Sigmoid colon (tissue), 4 donors: ENCODE data around the gene MACROD2.

Experiments
- CTCF ChIP-seq, 4 experiments: fragments of 450-650 bp in 3 of 4; fragments of 200-600 bp in 1 of 4; IDR thresholded peaks; one replicate each; pipeline ENCODE4 v1.5.1; 2016 to 2019; ENCODE audit warnings: antibody characterized with exemption in 4 of 4, mild to moderate bottlenecking in 3 of 4, moderate library complexity in 2 of 4
- POLR2A ChIP-seq, 2 donors: fragments of 450-650 bp; IDR thresholded peaks; one replicate each; pipeline ENCODE4 v1.6.1; 2016; ENCODE audit warnings: antibody characterized with exemption in 2 of 2, mild to moderate bottlenecking in 2 of 2, moderate library complexity in 2 of 2
- POLR2AphosphoS5 ChIP-seq, 4 donors: sonication (generic); formaldehyde crosslinking; IDR thresholded peaks; one replicate each; pipeline ENCODE4 v1.6.1; 2017; ENCODE audit warnings: antibody characterized with exemption in 4 of 4

- TF ChIP-seq CTCF (IDR thresholded peaks at IDR 0.05): no peak
- TF ChIP-seq POLR2AphosphoS5 (IDR thresholded peaks at IDR 0.05): no peak
- no peak for TF ChIP-seq POLR2A (IDR thresholded peaks at IDR 0.05)
Observed at GRCh38 chr20:14986026-14986655, 990.8 kb downstream of the MACROD2 start.
